ENCODE measurements around the gene SP3.

Gene SP3

GRCh38 chr2:173989884-173990215 lies 24.7 kb upstream of the SP3 start:
- TF ChIP-seq CTCF (IDR thresholded peaks at IDR 0.05; ENCODE audit: borderline replicate concordance, extremely low read depth, low read length, poor library complexity, severe bottlenecking) (no peak), EZH2 (IDR thresholded peaks at IDR 0.05; ENCODE audit: borderline replicate concordance, low read depth, low read length, severe bottlenecking) (no peak)
- ATAC-seq (ENCODE audit: insufficient read depth, low read depth) (no peak), DNase-seq (no peak)
- H3K79me2 ChIP-seq (ENCODE audit: insufficient read depth, low read length): no peaks in the 10 kb centered on the region
- no peaks in the 10 kb centered on the region for H3K27me3 ChIP-seq (ENCODE audit: insufficient read depth, low read length, poor library complexity)
- H2AFZ ChIP-seq (ENCODE audit: low read depth, low read length): no peak overlapping the region
- H4K20me1 ChIP-seq (ENCODE audit: insufficient read depth, low read length): no peaks in the 10 kb centered on the region
- no peak overlapping the region for H3K4me2 ChIP-seq (ENCODE audit: insufficient read depth, low read length)
- no peaks in the 10 kb centered on the region for H3K4me1 ChIP-seq (ENCODE audit: insufficient read depth, low read length)
- no peak overlapping the region for H3K9ac ChIP-seq (ENCODE audit: low read depth, low read length)
- no peak overlapping the region for H3K27ac ChIP-seq (ENCODE audit: low read length)
- no peaks in the 10 kb centered on the region for H3K9me3 ChIP-seq (ENCODE audit: insufficient read depth, low read length, severe bottlenecking)
- H3K36me3 ChIP-seq (ENCODE audit: insufficient read depth, low read length): no peaks in the 10 kb centered on the region
- no peak overlapping the region for H3K4me3 ChIP-seq (ENCODE audit: low read depth in 1 of 2, low read length in 2 of 2)

GRCh38 chr2:173989160-173989883 lies 24.1 kb upstream of the SP3 start:
- no peaks in the 10 kb centered on the region for H3K36me3 ChIP-seq (ENCODE audit: insufficient read depth, low read length)
- no peak overlapping the region for H3K4me2 ChIP-seq (ENCODE audit: insufficient read depth, low read length)
- no peaks in the 10 kb centered on the region for H3K9me3 ChIP-seq (ENCODE audit: insufficient read depth, low read length, severe bottlenecking)
- H3K9ac ChIP-seq (ENCODE audit: low read depth, low read length): no peak overlapping the region
- H3K4me1 ChIP-seq (ENCODE audit: insufficient read depth, low read length): no peaks in the 10 kb centered on the region
- DNase-seq (no peak), ATAC-seq (ENCODE audit: insufficient read depth, low read depth) (no peak)
- H3K27ac ChIP-seq (ENCODE audit: low read length): no peak overlapping the region
- H2AFZ ChIP-seq (ENCODE audit: low read depth, low read length): no peak overlapping the region
- H3K27me3 ChIP-seq (ENCODE audit: insufficient read depth, low read length, poor library complexity): no peaks in the 10 kb centered on the region
- H3K79me2 ChIP-seq (ENCODE audit: insufficient read depth, low read length): no peaks in the 10 kb centered on the region
- no peak overlapping the region for H3K4me3 ChIP-seq (ENCODE audit: low read depth in 1 of 2, low read length in 2 of 2)
- no peaks in the 10 kb centered on the region for H4K20me1 ChIP-seq (ENCODE audit: insufficient read depth, low read length)
- no peak for TF ChIP-seq CTCF (IDR thresholded peaks at IDR 0.05; ENCODE audit: borderline replicate concordance, extremely low read depth, low read length, poor library complexity, severe bottlenecking)
- TF ChIP-seq EZH2 (IDR thresholded peaks at IDR 0.05; ENCODE audit: borderline replicate concordance, low read depth, low read length, severe bottlenecking): no peak

GRCh38 chr2:173986805-173987204 lies 21.6 kb upstream of the SP3 start:
- H3K36me3 ChIP-seq (ENCODE audit: insufficient read depth, low read length): no peaks in the 10 kb centered on the region
- ATAC-seq (ENCODE audit: insufficient read depth, low read depth) (no peak), DNase-seq (no peak)
- H3K27ac ChIP-seq (ENCODE audit: low read length): no peak overlapping the region
- no peak overlapping the region for H3K4me3 ChIP-seq (ENCODE audit: low read depth in 1 of 2, low read length in 2 of 2)
- H3K9ac ChIP-seq (ENCODE audit: low read depth, low read length): no peak overlapping the region
- H2AFZ ChIP-seq (ENCODE audit: low read depth, low read length): no peak overlapping the region
- H3K4me1 ChIP-seq (ENCODE audit: insufficient read depth, low read length): no peaks in the 10 kb centered on the region
- H3K27me3 ChIP-seq (ENCODE audit: insufficient read depth, low read length, poor library complexity): no peaks in the 10 kb centered on the region
- no peaks in the 10 kb centered on the region for H4K20me1 ChIP-seq (ENCODE audit: insufficient read depth, low read length)
- no peaks in the 10 kb centered on the region for H3K79me2 ChIP-seq (ENCODE audit: insufficient read depth, low read length)
- no peaks in the 10 kb centered on the region for H3K9me3 ChIP-seq (ENCODE audit: insufficient read depth, low read length, severe bottlenecking)
- no peak for TF ChIP-seq EZH2 (IDR thresholded peaks at IDR 0.05; ENCODE audit: borderline replicate concordance, low read depth, low read length, severe bottlenecking)
- no peak for TF ChIP-seq CTCF (IDR thresholded peaks at IDR 0.05; ENCODE audit: borderline replicate concordance, extremely low read depth, low read length, poor library complexity, severe bottlenecking)
- no peak overlapping the region for H3K4me2 ChIP-seq (ENCODE audit: insufficient read depth, low read length)

Measured in DND-41 (cell line).